ENCODE data around the gene DUS3L.

GRCh38 chr19:5801796-5802619 lies 11.0 kb upstream of the DUS3L start:
- no peak for TF ChIP-seq GATA1 (IDR thresholded peaks at IDR 0.05; ENCODE audit: low read depth, low read length)
- no peak for TF ChIP-seq POLR2A (IDR thresholded peaks at IDR 0.05; ENCODE audit: low read length)
